Suprapubic skin (tissue), 4 donors: Measurements from ENCODE around the gene CCNQ. TPM values are rescaled to one million over a fixed set of nuclear protein-coding genes. Genes with fewer than 3 reads are reported as not detected.

Source experiments
- DNase-seq, 2 donors: peaks; one replicate each; pipeline ENCODE4 v3.0.0-alpha.2; 2019; ENCODE audit warnings: low spot score in 2 of 2
- H3K27ac ChIP-seq: fragments of 200-600 bp; sonication (generic); one replicate; pipeline ENCODE4 v1.5.1; 2019
- H3K27me3 ChIP-seq: fragments of 200-600 bp; sonication (generic); one replicate; pipeline ENCODE4 v1.5.1; 2019
- H3K36me3 ChIP-seq: fragments of 200-600 bp; sonication (generic); one replicate; pipeline ENCODE4 v1.5.1; 2019
- H3K4me1 ChIP-seq: fragments of 200-600 bp; sonication (generic); one replicate; pipeline ENCODE4 v1.5.1; 2019
- H3K4me3 ChIP-seq: fragments of 200-600 bp; sonication (generic); one replicate; pipeline ENCODE4 v1.5.1; 2019; ENCODE audit warnings: mild to moderate bottlenecking
- H3K9me3 ChIP-seq: fragments of 200-600 bp; sonication (generic); one replicate; pipeline ENCODE4 v1.5.1; 2019
- EP300 ChIP-seq: sonication (generic); formaldehyde crosslinking; IDR thresholded peaks from one replicate; pipeline ENCODE4 v1.6.1; 2017; ENCODE audit warnings: antibody characterized with exemption
- POLR2A ChIP-seq, 2 donors: fragments of 450-650 bp; IDR thresholded peaks; one replicate each; pipeline ENCODE4 v1.6.1; 2017; ENCODE audit warnings: antibody characterized with exemption in 2 of 2, mild to moderate bottlenecking in 2 of 2, moderate library complexity in 2 of 2
- POLR2AphosphoS5 ChIP-seq, 3 donors: sonication (generic); formaldehyde crosslinking; IDR thresholded peaks; one replicate each; pipeline ENCODE4 v1.6.1; 2017; ENCODE audit warnings: antibody characterized with exemption in 3 of 3
- WGBS: methylation state at CpG from one replicate; pipeline ENCODE4 v1.1.5; 2018; 5-methylcytosine and 5-hydroxymethylcytosine counted together
- total RNA-seq, 4 donors: library from RNA; depleted of rRNA; stranded (reverse); fragments of >200 nt; gene quantifications; one replicate each; pipeline ENCODE4 v1.1.0, GENCODE V29; 2016
- TF ChIP-seq, protein P1 (sequence below), 2 donors: fragments of 200-600 bp in 1 of 2; fragments of 450-650 bp in 1 of 2; sonication (generic) in 1 of 2; IDR thresholded peaks; one replicate each; pipeline ENCODE4 v1.5.1; 2016 to 2019; ENCODE audit warnings: antibody characterized with exemption in 2 of 2, mild to moderate bottlenecking in 1 of 2, moderate library complexity in 1 of 2

The CCNQ gene
- total RNA-seq, 4 donors from 2014 or later, result 16.4 to 33.2 (median 29.3) TPM

- Histone ChIP-seq H3K27ac (no peak overlapping the region), H3K9me3 (no peaks in the 10 kb centered on the region), H3K27me3 (no peaks in the 10 kb centered on the region), H3K36me3 (no peaks in the 10 kb centered on the region), H3K4me3 (no peak overlapping the region), H3K4me1 (no peaks in the 10 kb centered on the region)
- no peak for DNase-seq
- TF ChIP-seq, protein P1, sequence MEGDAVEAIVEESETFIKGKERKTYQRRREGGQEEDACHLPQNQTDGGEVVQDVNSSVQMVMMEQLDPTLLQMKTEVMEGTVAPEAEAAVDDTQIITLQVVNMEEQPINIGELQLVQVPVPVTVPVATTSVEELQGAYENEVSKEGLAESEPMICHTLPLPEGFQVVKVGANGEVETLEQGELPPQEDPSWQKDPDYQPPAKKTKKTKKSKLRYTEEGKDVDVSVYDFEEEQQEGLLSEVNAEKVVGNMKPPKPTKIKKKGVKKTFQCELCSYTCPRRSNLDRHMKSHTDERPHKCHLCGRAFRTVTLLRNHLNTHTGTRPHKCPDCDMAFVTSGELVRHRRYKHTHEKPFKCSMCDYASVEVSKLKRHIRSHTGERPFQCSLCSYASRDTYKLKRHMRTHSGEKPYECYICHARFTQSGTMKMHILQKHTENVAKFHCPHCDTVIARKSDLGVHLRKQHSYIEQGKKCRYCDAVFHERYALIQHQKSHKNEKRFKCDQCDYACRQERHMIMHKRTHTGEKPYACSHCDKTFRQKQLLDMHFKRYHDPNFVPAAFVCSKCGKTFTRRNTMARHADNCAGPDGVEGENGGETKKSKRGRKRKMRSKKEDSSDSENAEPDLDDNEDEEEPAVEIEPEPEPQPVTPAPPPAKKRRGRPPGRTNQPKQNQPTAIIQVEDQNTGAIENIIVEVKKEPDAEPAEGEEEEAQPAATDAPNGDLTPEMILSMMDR (IDR thresholded peaks at IDR 0.05), result no peak
- TF ChIP-seq EP300 (no peak), POLR2AphosphoS5 (IDR thresholded peaks at IDR 0.05) (no peak), POLR2A (IDR thresholded peaks at IDR 0.05) (no peak)
- 83% methylated on average over 5 of the region's 5 CpGs for WGBS
Measured at GRCh38 chrX:153551135-153551534, 47.8 kb downstream of the CCNQ start.

DNA sequence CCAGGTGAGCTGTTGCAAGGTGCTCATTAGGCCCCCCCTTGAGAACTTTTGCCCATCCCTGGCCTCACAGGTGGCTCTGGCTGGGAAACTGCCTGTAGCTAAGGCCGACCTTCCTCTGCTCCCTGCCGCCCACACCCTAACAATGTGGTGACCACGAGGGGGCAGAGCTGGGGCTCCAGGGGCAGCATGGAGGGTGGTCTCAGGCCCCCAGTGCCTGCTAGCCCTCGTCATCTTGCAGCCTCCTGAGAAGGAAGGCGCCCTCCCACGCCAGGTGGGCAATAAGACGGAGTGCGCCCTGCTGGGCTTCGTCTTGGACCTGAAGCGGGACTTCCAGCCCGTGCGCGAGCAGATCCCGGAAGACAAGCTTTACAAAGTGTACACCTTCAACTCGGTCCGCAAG lies 49.1 kb downstream of the CCNQ start:
- 82% methylated on average over 8 of the region's 16 CpGs for WGBS
- TF ChIP-seq POLR2AphosphoS5 (IDR thresholded peaks at IDR 0.05) (no peak), EP300 (no peak), POLR2A (IDR thresholded peaks at IDR 0.05) (no peak)
- TF ChIP-seq, protein P1 (IDR thresholded peaks at IDR 0.05), result no peak
- Histone ChIP-seq H3K27me3 (no peaks in the 10 kb centered on the region), H3K9me3 (no peaks in the 10 kb centered on the region), H3K4me3 (no peak overlapping the region), H3K4me1 (no peaks in the 10 kb centered on the region), H3K27ac (no peak overlapping the region), H3K36me3 (no peaks in the 10 kb centered on the region)
- DNase-seq, result no peak

- no peaks in the 10 kb centered on the region for H3K4me1 ChIP-seq
- H3K4me3 ChIP-seq, result no peak overlapping the region
- 87% methylated on average over 17 of the region's 17 CpGs for WGBS
- TF ChIP-seq, protein P1 (IDR thresholded peaks at IDR 0.05), result no peak
- TF ChIP-seq EP300, result no peak
- TF ChIP-seq POLR2AphosphoS5 (IDR thresholded peaks at IDR 0.05), result no peak
- no peak for TF ChIP-seq POLR2A (IDR thresholded peaks at IDR 0.05)
- no peaks in the 10 kb centered on the region for H3K9me3 ChIP-seq
- H3K36me3 ChIP-seq, result no peaks in the 10 kb centered on the region
- no peaks in the 10 kb centered on the region for H3K27me3 ChIP-seq
- H3K27ac ChIP-seq, result no peak overlapping the region
- no peak for DNase-seq
Measured at GRCh38 chrX:153549231-153549630, 49.7 kb downstream of the CCNQ start.

DNA sequence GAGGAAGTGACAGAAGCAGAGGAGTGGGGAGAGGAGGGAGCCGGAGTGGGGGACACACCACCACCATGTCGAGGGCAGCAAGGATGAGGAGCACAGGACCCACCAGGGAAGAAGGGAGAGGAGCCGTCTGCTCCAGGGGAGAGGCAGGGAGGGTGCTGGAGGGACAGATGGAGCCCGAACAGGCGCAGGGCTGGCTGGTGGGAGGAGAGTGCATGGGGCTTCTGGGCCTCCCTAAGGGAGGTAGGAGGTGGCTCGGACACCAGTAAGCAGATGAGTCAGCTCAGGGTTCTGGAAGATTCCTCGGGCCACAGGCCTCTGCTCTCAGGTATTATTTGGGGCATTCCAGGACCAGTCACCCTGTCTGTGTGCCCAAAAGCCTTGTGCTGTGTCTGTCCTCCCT lies 51.7 kb downstream of the CCNQ start:
- Histone ChIP-seq H3K36me3 (no peaks in the 10 kb centered on the region), H3K27me3 (no peaks in the 10 kb centered on the region), H3K9me3 (no peaks in the 10 kb centered on the region), H3K4me3 (no peak overlapping the region), H3K4me1 (no peaks in the 10 kb centered on the region), H3K27ac (no peak overlapping the region)
- WGBS, result 78% methylated on average over 7 of the region's 7 CpGs
- TF ChIP-seq POLR2A (IDR thresholded peaks at IDR 0.05), result no peak
- no peak for DNase-seq

DNA sequence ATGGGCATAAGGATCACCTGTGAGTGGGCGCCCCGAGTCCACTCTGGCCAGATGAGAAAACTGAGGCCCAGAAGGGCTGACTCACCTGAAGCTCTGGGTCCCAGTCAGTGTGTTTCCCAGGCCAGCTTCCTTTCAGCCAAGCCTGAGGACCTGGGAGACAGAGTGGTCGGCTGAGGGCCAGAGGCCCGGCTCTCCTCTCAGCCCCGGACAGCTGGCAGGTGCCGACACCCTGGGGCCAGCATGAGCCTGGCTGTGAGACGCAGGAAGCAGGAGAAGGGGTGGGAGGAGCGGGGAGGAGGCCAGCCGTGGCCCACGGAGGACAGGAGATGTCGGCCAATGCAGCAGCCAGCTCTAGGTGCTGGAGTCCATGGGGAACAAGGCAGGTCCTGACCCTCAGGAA lies 52.6 kb downstream of the CCNQ start:
- Histone ChIP-seq H3K27ac (no peak overlapping the region), H3K36me3 (no peaks in the 10 kb centered on the region), H3K4me3 (no peak overlapping the region), H3K27me3 (no peaks in the 10 kb centered on the region), H3K9me3 (no peaks in the 10 kb centered on the region), H3K4me1 (no peaks in the 10 kb centered on the region)
- no peak for DNase-seq
- TF ChIP-seq POLR2A (IDR thresholded peaks at IDR 0.05) (no peak), POLR2AphosphoS5 (IDR thresholded peaks at IDR 0.05) (no peak)
- 84% methylated on average over 5 of the region's 11 CpGs for WGBS

- no peaks in the 10 kb centered on the region for H3K27me3 ChIP-seq
- H3K27ac ChIP-seq, result no peak overlapping the region
- no peaks in the 10 kb centered on the region for H3K4me1 ChIP-seq
- H3K9me3 ChIP-seq, result no peaks in the 10 kb centered on the region
- no peak overlapping the region for H3K4me3 ChIP-seq
- TF ChIP-seq, protein P1 (IDR thresholded peaks at IDR 0.05), result no peak
- TF ChIP-seq EP300, result no peak
- no peak for TF ChIP-seq POLR2A (IDR thresholded peaks at IDR 0.05)
- no peak for TF ChIP-seq POLR2AphosphoS5 (IDR thresholded peaks at IDR 0.05)
- WGBS, result 88% methylated on average over 6 of the region's 8 CpGs
- DNase-seq, result no peak
- no peaks in the 10 kb centered on the region for H3K36me3 ChIP-seq
Measured at GRCh38 chrX:153544727-153545126, 54.2 kb downstream of the CCNQ start.
